ENCODE results near the gene TSPAN9. TPM values are rescaled to one million over a fixed set of nuclear protein-coding genes. Genes with fewer than 3 reads are reported as not detected.

TSPAN9 gene
- total RNA-seq, 1 donor = 13.0 TPM

GRCh38 chr12:3313675-3314663, 236.8 kb downstream of the TSPAN9 start:
- DNase-seq (ENCODE audit: insufficient read length, low spot score, missing footprints) = peak; percentile 93
- Histone ChIP-seq H3K4me1 (ENCODE audit: insufficient read depth, low read length) (peaks cover 10% of the 10 kb centered on the region), H3K79me2 (ENCODE audit: insufficient read depth, low read length) (no peaks in the 10 kb centered on the region), H3K27me3 (ENCODE audit: insufficient read depth, low read length) (peaks cover 23% of the 10 kb centered on the region), H3K4me2 (ENCODE audit: insufficient read depth, low read length) (no peak overlapping the region), H2AFZ (ENCODE audit: low read length) (no peak overlapping the region), H3K36me3 (ENCODE audit: insufficient read depth, low read length) (no peaks in the 10 kb centered on the region), H3K9me3 (ENCODE audit: low read depth, low read length) (no peaks in the 10 kb centered on the region), H3K27ac (ENCODE audit: low read depth, low read length) (peak overlapping the region; percentile 15), H4K20me1 (ENCODE audit: insufficient read depth, low read length) (no peaks in the 10 kb centered on the region), H3K4me3 (ENCODE audit: insufficient read depth, low read length) (no peak overlapping the region)
- TF ChIP-seq CTCF (IDR thresholded peaks at IDR 0.05; ENCODE audit: extremely low read depth, low read depth, low read length) = peak; percentile 37

GRCh38 chr12:3315201-3315661, 238.1 kb downstream of the TSPAN9 start:
- Histone ChIP-seq H3K4me1 (ENCODE audit: insufficient read depth, low read length) (peaks cover 10% of the 10 kb centered on the region), H3K27ac (ENCODE audit: low read depth, low read length) (no peak overlapping the region), H2AFZ (ENCODE audit: low read length) (no peak overlapping the region), H3K9me3 (ENCODE audit: low read depth, low read length) (no peaks in the 10 kb centered on the region), H3K79me2 (ENCODE audit: insufficient read depth, low read length) (no peaks in the 10 kb centered on the region), H3K4me3 (ENCODE audit: insufficient read depth, low read length) (no peak overlapping the region), H4K20me1 (ENCODE audit: insufficient read depth, low read length) (no peaks in the 10 kb centered on the region), H3K27me3 (ENCODE audit: insufficient read depth, low read length) (peaks cover 25% of the 10 kb centered on the region), H3K36me3 (ENCODE audit: insufficient read depth, low read length) (no peaks in the 10 kb centered on the region), H3K4me2 (ENCODE audit: insufficient read depth, low read length) (no peak overlapping the region)
- TF ChIP-seq CTCF (IDR thresholded peaks at IDR 0.05; ENCODE audit: extremely low read depth, low read depth, low read length) = no peak
- no peak for DNase-seq (ENCODE audit: insufficient read length, low spot score, missing footprints)

- peak; percentile 85 for DNase-seq (ENCODE audit: insufficient read length, low spot score, missing footprints)
- peaks cover 10% of the 10 kb centered on the region for H3K4me1 ChIP-seq (ENCODE audit: insufficient read depth, low read length)
- no peak overlapping the region for H3K4me3 ChIP-seq (ENCODE audit: insufficient read depth, low read length)
- H3K4me2 ChIP-seq (ENCODE audit: insufficient read depth, low read length) = no peak overlapping the region
- H3K36me3 ChIP-seq (ENCODE audit: insufficient read depth, low read length) = no peaks in the 10 kb centered on the region
- no peak overlapping the region for H3K27ac ChIP-seq (ENCODE audit: low read depth, low read length)
- no peak for TF ChIP-seq CTCF (IDR thresholded peaks at IDR 0.05; ENCODE audit: extremely low read depth, low read depth, low read length)
- no peaks in the 10 kb centered on the region for H4K20me1 ChIP-seq (ENCODE audit: insufficient read depth, low read length)
- H3K9me3 ChIP-seq (ENCODE audit: low read depth, low read length) = no peaks in the 10 kb centered on the region
- H3K27me3 ChIP-seq (ENCODE audit: insufficient read depth, low read length) = peaks cover 25% of the 10 kb centered on the region
- no peak overlapping the region for H2AFZ ChIP-seq (ENCODE audit: low read length)
- no peaks in the 10 kb centered on the region for H3K79me2 ChIP-seq (ENCODE audit: insufficient read depth, low read length)
These were observed 239.7 kb downstream of the TSPAN9 start for GRCh38 chr12:3316776-3317480.

- H3K9me3 ChIP-seq (ENCODE audit: low read depth, low read length) = no peaks in the 10 kb centered on the region
- no peak overlapping the region for H3K4me2 ChIP-seq (ENCODE audit: insufficient read depth, low read length)
- no peak for DNase-seq (ENCODE audit: insufficient read length, low spot score, missing footprints)
- H3K4me3 ChIP-seq (ENCODE audit: insufficient read depth, low read length) = no peak overlapping the region
- peaks cover 10% of the 10 kb centered on the region for H3K4me1 ChIP-seq (ENCODE audit: insufficient read depth, low read length)
- H3K79me2 ChIP-seq (ENCODE audit: insufficient read depth, low read length) = no peaks in the 10 kb centered on the region
- no peaks in the 10 kb centered on the region for H4K20me1 ChIP-seq (ENCODE audit: insufficient read depth, low read length)
- no peak overlapping the region for H3K27ac ChIP-seq (ENCODE audit: low read depth, low read length)
- peaks cover 25% of the 10 kb centered on the region for H3K27me3 ChIP-seq (ENCODE audit: insufficient read depth, low read length)
- no peaks in the 10 kb centered on the region for H3K36me3 ChIP-seq (ENCODE audit: insufficient read depth, low read length)
- H2AFZ ChIP-seq (ENCODE audit: low read length) = no peak overlapping the region
- no peak for TF ChIP-seq CTCF (IDR thresholded peaks at IDR 0.05; ENCODE audit: extremely low read depth, low read depth, low read length)
These were observed 240.3 kb downstream of the TSPAN9 start for GRCh38 chr12:3317481-3317815.

Measured in osteoblast (primary cell).